Prostate gland (tissue), 2 donors: ENCODE data around the gene KLHL36.

ENCODE experiments used
- POLR2A ChIP-seq: fragments of 450-650 bp; IDR thresholded peaks from one replicate; pipeline ENCODE4 v1.6.1; 2016; ENCODE audit warnings: antibody characterized with exemption, mild to moderate bottlenecking
- TF ChIP-seq, protein P1 (sequence below), 4 experiments: fragments of 200-600 bp in 2 of 4; fragments of 450-650 bp in 2 of 4; sonication (generic) in 2 of 4; IDR thresholded peaks; 1 replicate in 3 of 4; 2 replicates in 1 of 4; pipeline ENCODE4 v1.5.1; 2016 to 2019; ENCODE audit warnings: antibody characterized with exemption in 4 of 4, mild to moderate bottlenecking in 2 of 4, moderate library complexity in 2 of 4

DNA sequence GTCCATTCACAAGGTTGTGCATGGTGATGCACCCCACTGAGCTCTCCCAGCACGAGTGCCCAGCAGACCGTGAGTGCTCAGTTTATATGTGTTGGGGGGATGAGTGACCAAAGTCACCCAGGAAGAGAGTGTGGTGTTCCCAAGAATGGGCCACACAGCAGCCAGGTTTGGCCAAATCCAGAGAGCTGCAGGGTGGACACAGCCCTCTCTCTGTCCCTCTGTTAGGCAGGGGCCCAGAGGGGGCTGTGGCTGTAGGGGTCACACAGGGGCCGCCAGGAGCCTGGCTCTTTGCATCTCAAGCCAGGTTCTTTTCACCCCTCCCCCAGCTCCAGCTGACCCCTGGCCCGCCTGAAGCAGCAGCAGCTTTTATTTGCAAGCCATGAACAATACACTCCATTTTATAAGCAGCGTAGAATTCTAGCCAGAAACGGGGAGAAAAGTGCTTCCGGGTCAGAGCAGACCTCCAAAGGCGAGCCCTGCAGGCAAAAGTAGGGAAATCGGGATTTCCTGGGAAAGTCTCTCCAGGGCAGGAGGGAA is 43.8 kb upstream of the KLHL36 start:
- TF ChIP-seq, protein P1, sequence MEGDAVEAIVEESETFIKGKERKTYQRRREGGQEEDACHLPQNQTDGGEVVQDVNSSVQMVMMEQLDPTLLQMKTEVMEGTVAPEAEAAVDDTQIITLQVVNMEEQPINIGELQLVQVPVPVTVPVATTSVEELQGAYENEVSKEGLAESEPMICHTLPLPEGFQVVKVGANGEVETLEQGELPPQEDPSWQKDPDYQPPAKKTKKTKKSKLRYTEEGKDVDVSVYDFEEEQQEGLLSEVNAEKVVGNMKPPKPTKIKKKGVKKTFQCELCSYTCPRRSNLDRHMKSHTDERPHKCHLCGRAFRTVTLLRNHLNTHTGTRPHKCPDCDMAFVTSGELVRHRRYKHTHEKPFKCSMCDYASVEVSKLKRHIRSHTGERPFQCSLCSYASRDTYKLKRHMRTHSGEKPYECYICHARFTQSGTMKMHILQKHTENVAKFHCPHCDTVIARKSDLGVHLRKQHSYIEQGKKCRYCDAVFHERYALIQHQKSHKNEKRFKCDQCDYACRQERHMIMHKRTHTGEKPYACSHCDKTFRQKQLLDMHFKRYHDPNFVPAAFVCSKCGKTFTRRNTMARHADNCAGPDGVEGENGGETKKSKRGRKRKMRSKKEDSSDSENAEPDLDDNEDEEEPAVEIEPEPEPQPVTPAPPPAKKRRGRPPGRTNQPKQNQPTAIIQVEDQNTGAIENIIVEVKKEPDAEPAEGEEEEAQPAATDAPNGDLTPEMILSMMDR (IDR thresholded peaks at IDR 0.05), result no peak
- TF ChIP-seq POLR2A, result no peak
